K562 (cell line): ENCODE measurements around the gene SLC66A3. TPM values are rescaled to one million over a fixed set of nuclear protein-coding genes. Genes with fewer than 3 reads are reported as not detected.

Experiments used
- ATF2 ChIP-seq: sonication (generic); formaldehyde crosslinking; IDR thresholded peaks from 2 replicates; pipeline ENCODE4 v1.8.1; 2022; ENCODE audit warnings: missing genetic modification reagents
- CBX3 ChIP-seq, 2 experiments: IDR thresholded peaks; 1 replicate in 1 of 2; 2 replicates in 1 of 2; pipeline ENCODE4 v1.6.1; 2012; ENCODE audit warnings: inconsistent platforms in 2 of 2, low read length in 2 of 2, borderline replicate concordance in 1 of 2, control low read depth in 1 of 2
- ELF4 ChIP-seq: fragments of 450-650 bp; formaldehyde crosslinking; IDR thresholded peaks from 2 replicates; pipeline ENCODE4 v1.4.0; 2022; ENCODE audit warnings: missing genetic modification characterization
- EP400 ChIP-seq: fragments of 450-650 bp; IDR thresholded peaks from 2 replicates; pipeline ENCODE4 v1.6.1; 2017; ENCODE audit warnings: antibody characterized with exemption, mild to moderate bottlenecking, moderate library complexity
- EZH2 ChIP-seq: IDR thresholded peaks from 2 replicates; pipeline ENCODE4 v1.6.1; 2012; ENCODE audit warnings: low read depth, mild to moderate bottlenecking, inconsistent platforms, low read length, borderline replicate concordance
- GMEB1 ChIP-seq: fragments of 250-450 bp; sonication (Bioruptor Pico); IDR thresholded peaks from 2 replicates; pipeline ENCODE4 v1.4.0; 2020; ENCODE audit warnings: mild to moderate bottlenecking
- HNRNPL ChIP-seq: fragments of 200-400 bp; formaldehyde crosslinking; IDR thresholded peaks from 2 replicates; pipeline ENCODE4 v1.6.1; 2017; ENCODE audit warnings: low read depth, mild to moderate bottlenecking, low read length
- KHSRP ChIP-seq: fragments of 450-650 bp; IDR thresholded peaks from 2 replicates; pipeline ENCODE4 v1.6.1; 2017
- KLF10 ChIP-seq: fragments of 250-450 bp; sonication (Bioruptor Pico); IDR thresholded peaks from 2 replicates; pipeline ENCODE4 v1.6.1; 2021; ENCODE audit warnings: matching md5 sums
- MCM5 ChIP-seq: fragments of 450-650 bp; IDR thresholded peaks from 2 replicates; pipeline ENCODE4 v1.6.1; 2016; ENCODE audit warnings: low read depth
- NBN ChIP-seq: fragments of 450-650 bp; IDR thresholded peaks from 2 replicates; pipeline ENCODE4 v1.6.1; 2016; ENCODE audit warnings: low read depth, mild to moderate bottlenecking
- PTBP1 ChIP-seq: fragments of 200-400 bp; formaldehyde crosslinking; IDR thresholded peaks from 2 replicates; pipeline ENCODE4 v1.6.1; 2017; ENCODE audit warnings: low read depth, low read length
- RBFOX2 ChIP-seq: fragments of 200-400 bp; formaldehyde crosslinking; IDR thresholded peaks from 2 replicates; pipeline ENCODE4 v1.6.1; 2017; ENCODE audit warnings: low read depth, mild to moderate bottlenecking, low read length, moderate library complexity
- ZBTB40 ChIP-seq, 2 experiments: fragments of 450-650 bp in 1 of 2; sonication (generic) in 1 of 2; formaldehyde crosslinking in 1 of 2; IDR thresholded peaks; 2 replicates each; pipeline versions ENCODE4 v1.7.1 to v1.9.0; 2016 to 2022; ENCODE audit warnings: inconsistent platforms in 1 of 2, mild to moderate bottlenecking in 1 of 2, missing genetic modification reagents in 1 of 2
- ZNF134 ChIP-seq: fragments of 250-450 bp; sonication (Bioruptor Pico); conservative IDR thresholded peaks from 2 replicates; pipeline ENCODE4 v1.4.0; 2020
- ZNF316 ChIP-seq: fragments of 450-650 bp; IDR thresholded peaks from 2 replicates; pipeline ENCODE4 v1.6.1; 2016
- ZNF436 ChIP-seq: fragments of 250-450, 450-650 bp; sonication (Bioruptor Pico); formaldehyde crosslinking; IDR thresholded peaks from 2 replicates; pipeline ENCODE4 v1.7.0; 2020; ENCODE audit warnings: mild to moderate bottlenecking
- ZNF444 ChIP-seq: fragments of 250-450 bp; sonication (Bioruptor Pico); IDR thresholded peaks from 2 replicates; pipeline ENCODE4 v1.4.0; 2020; ENCODE audit warnings: mild to moderate bottlenecking, moderate library complexity
- ZNF696 ChIP-seq: fragments of 250-450 bp; sonication (Bioruptor Pico); conservative IDR thresholded peaks from 2 replicates; pipeline ENCODE4 v1.4.0; 2020; ENCODE audit warnings: mild to moderate bottlenecking, moderate library complexity
- polyA plus RNA-seq, 8 experiments: library from polyadenylated mRNA; depleted of rRNA in 4 of 8; stranded (reverse) in 5 of 8; unstranded in 3 of 8; fragments of >200 nt; fragmentation: Nextera tagmentation in 2 of 8; fragmentation: Illumina TruSeq in 1 of 8; extraction: Ambion mirVana in 2 of 8; extraction: Trizol in 1 of 8; gene quantifications; 2 replicates each; pipeline versions ENCODE4 v1.2.1 to v1.2.3, GENCODE V29; 2011 to 2014; ENCODE audit warnings: inconsistent platforms in 1 of 8, missing spikeins in 1 of 8
- total RNA-seq, 7 experiments: library from RNA; depleted of rRNA in 6 of 7; stranded (reverse); fragments of >200 nt in 6 of 7; fragmentation: Illumina TruSeq in 2 of 7; extraction: Trizol in 2 of 7; gene quantifications; 2 replicates each; pipeline versions ENCODE4 v1.2.1 to v1.2.3, GENCODE V29; 2011 to 2021; ENCODE audit warnings: low replicate concordance in 1 of 7

Gene SLC66A3
- total and polyA plus RNA-seq, 9 of the 15 experiments (the other 6 are each of a cell fraction or from before 2014, with no cell fraction given) = 2.8 to 30.0 (median 9.1) TPM

GRCh38 chr2:11122380-11122779, 32.9 kb upstream of the SLC66A3 start (continued):
- TF ChIP-seq RBFOX2 = no peak
- no peak for TF ChIP-seq EP400
- no peak for TF ChIP-seq PTBP1
- peak; percentile 34; the same call in 1 of the 2 replicates for TF ChIP-seq GMEB1
- no peak for TF ChIP-seq EZH2
- no peak for TF ChIP-seq KLF10
- TF ChIP-seq ZNF696 (CRISPR knock-in tag) = no peak
- TF ChIP-seq ZBTB40 (IDR thresholded peaks at IDR 0.05) = no peak
- no peak for TF ChIP-seq ZBTB40 (CRISPR knock-in tag; IDR thresholded peaks at IDR 0.05)
- no peak for TF ChIP-seq HNRNPL
- TF ChIP-seq ELF4 = no peak
- TF ChIP-seq ZNF436 (CRISPR knock-in tag) = no peak
- TF ChIP-seq NBN = no peak
- no peak for TF ChIP-seq MCM5
- no peak for TF ChIP-seq CBX3 (IDR thresholded peaks at IDR 0.05; ENCODE audit: borderline replicate concordance in 1 of 2, low read length in 2 of 2)
- no peak for TF ChIP-seq ATF2 (CRISPR knock-in tag)
- TF ChIP-seq KHSRP = no peak
- no peak for TF ChIP-seq ZNF444
- TF ChIP-seq ZNF316 = no peak
- TF ChIP-seq ZNF134 = peak; percentile 51; the same call in 1 of the 2 replicates
